ENCODE data around the gene ST6GALNAC4.

GRCh38 chr9:127944586-127945218 is 27.9 kb upstream of the ST6GALNAC4 start:
- no peak for TF ChIP-seq CTCF (IDR thresholded peaks at IDR 0.05; ENCODE audit: low read depth, low read length, poor library complexity, severe bottlenecking)
- TF ChIP-seq EZH2phosphoT487 (IDR thresholded peaks at IDR 0.05; ENCODE audit: borderline replicate concordance, low read length) = no peak

All from DOHH2 (cell line).